K562 (cell line): ENCODE data around the gene MRPL2. TPM values are rescaled to one million over a fixed set of nuclear protein-coding genes. Genes with fewer than 3 reads are reported as not detected.

Experiments
- ATF1 ChIP-seq, 2 experiments: fragments of 450-650 bp in 1 of 2; IDR thresholded peaks; 2 replicates each; pipeline ENCODE4 v1.6.1; 2016; ENCODE audit warnings: missing compliant biosample characterization in 1 of 2, missing genetic modification characterization in 1 of 2
- GTF2F1 ChIP-seq: IDR thresholded peaks from 2 replicates; pipeline ENCODE4 v1.6.1; 2011; ENCODE audit warnings: low read depth, low read length, improper control_type of control experiment
- HLTF ChIP-seq: fragments of 450-650 bp; IDR thresholded peaks from 2 replicates; pipeline ENCODE4 v1.6.1; 2016
- MBD2 ChIP-seq: sonication (generic); IDR thresholded peaks from 2 replicates; pipeline ENCODE4 v1.6.1; 2016; ENCODE audit warnings: low read depth, borderline replicate concordance
- MYNN ChIP-seq, 2 experiments: sonication (generic); formaldehyde crosslinking in 1 of 2; IDR thresholded peaks; 2 replicates each; pipeline versions ENCODE4 v1.5.0 to v1.6.1; 2016 to 2020; ENCODE audit warnings: antibody characterized with exemption in 1 of 2, missing genetic modification reagents in 1 of 2
- NELFE ChIP-seq: IDR thresholded peaks from 2 replicates; pipeline ENCODE4 v1.6.1; 2011; ENCODE audit warnings: mild to moderate bottlenecking; ENCODE audit not compliant: insufficient read depth, insufficient read length
- PCBP1 ChIP-seq: fragments of 200-400 bp; formaldehyde crosslinking; IDR thresholded peaks from 2 replicates; pipeline ENCODE4 v1.6.1; 2018; ENCODE audit warnings: mild to moderate bottlenecking, low read depth, low read length; ENCODE audit not compliant: poor library complexity, severe bottlenecking
- POU5F1 ChIP-seq: fragments of 150-350 bp; IDR thresholded peaks from 2 replicates; pipeline ENCODE4 v1.6.1; 2014; ENCODE audit warnings: borderline replicate concordance, low read length, low read depth, mild to moderate bottlenecking; ENCODE audit not compliant: partially characterized antibody
- SP1 ChIP-seq: sonication (generic); formaldehyde crosslinking; IDR thresholded peaks from 2 replicates; pipeline ENCODE4 v1.8.1; 2022; ENCODE audit warnings: mild to moderate bottlenecking, missing genetic modification reagents
- SREBF2 ChIP-seq: sonication (generic); formaldehyde crosslinking; IDR thresholded peaks from 2 replicates; pipeline ENCODE4 v1.4.0; 2020; ENCODE audit warnings: mild to moderate bottlenecking, missing genetic modification reagents
- SRSF9 ChIP-seq: fragments of 200-400 bp; formaldehyde crosslinking; IDR thresholded peaks from 2 replicates; pipeline ENCODE4 v1.6.1; 2017; ENCODE audit warnings: low read depth, low read length, borderline replicate concordance
- TEAD4 ChIP-seq, 2 experiments: sonication (generic) in 1 of 2; formaldehyde crosslinking in 1 of 2; IDR thresholded peaks; 2 replicates each; pipeline versions ENCODE4 v1.6.1 to v1.8.0; 2012 to 2022; ENCODE audit warnings: borderline replicate concordance in 1 of 2, inconsistent platforms in 1 of 2, low read length in 1 of 2, mild to moderate bottlenecking in 1 of 2, missing genetic modification reagents in 1 of 2
- ZNF217 ChIP-seq: sonication (generic); formaldehyde crosslinking; IDR thresholded peaks from 2 replicates; pipeline ENCODE4 v1.8.0; 2022; ENCODE audit warnings: mild to moderate bottlenecking, missing genetic modification reagents
- ZNF444 ChIP-seq: fragments of 250-450 bp; sonication (Bioruptor Pico); IDR thresholded peaks from 2 replicates; pipeline ENCODE4 v1.4.0; 2020; ENCODE audit warnings: mild to moderate bottlenecking, moderate library complexity
- ZNF76 ChIP-seq: fragments of 250-450 bp; sonication (Bioruptor Pico); IDR thresholded peaks from 2 replicates; pipeline ENCODE4 v1.4.0; 2020; ENCODE audit warnings: mild to moderate bottlenecking, moderate library complexity, borderline replicate concordance
- polyA plus RNA-seq, 8 experiments: library from polyadenylated mRNA; depleted of rRNA in 4 of 8; stranded (reverse) in 5 of 8; unstranded in 3 of 8; fragments of >200 nt; fragmentation: Nextera tagmentation in 2 of 8; fragmentation: Illumina TruSeq in 1 of 8; extraction: Ambion mirVana in 2 of 8; extraction: Trizol in 1 of 8; gene quantifications; 2 replicates each; pipeline versions ENCODE4 v1.2.1 to v1.2.3, GENCODE V29; 2011 to 2014; ENCODE audit warnings: inconsistent platforms in 1 of 8, missing spikeins in 1 of 8
- total RNA-seq, 7 experiments: library from RNA; depleted of rRNA in 6 of 7; stranded (reverse); fragments of >200 nt in 6 of 7; fragmentation: Illumina TruSeq in 2 of 7; extraction: Trizol in 2 of 7; gene quantifications; 2 replicates each; pipeline versions ENCODE4 v1.2.1 to v1.2.3, GENCODE V29; 2011 to 2021; ENCODE audit warnings: low replicate concordance in 1 of 7
- TF ChIP-seq, protein P1 (sequence below), 2 experiments: fragments of 450-650 bp; IDR thresholded peaks; 2 replicates each; pipeline ENCODE4 v1.6.1; 2016; ENCODE audit warnings: mild to moderate bottlenecking in 2 of 2, borderline replicate concordance in 1 of 2, low read depth in 1 of 2, moderate library complexity in 1 of 2
- TF ChIP-seq, protein P2 (sequence below): IDR thresholded peaks from 2 replicates; pipeline ENCODE4 v1.6.1; 2014; ENCODE audit warnings: antibody characterized with exemption
- TF ChIP-seq, protein P3 (sequence below): sonication (generic); formaldehyde crosslinking; IDR thresholded peaks from 2 replicates; pipeline ENCODE4 v1.8.1; 2022; ENCODE audit warnings: missing genetic modification reagents

The MRPL2 gene
- total and polyA plus RNA-seq, 9 of the 15 experiments (the other 6 are each of a cell fraction or from before 2014, with no cell fraction given): 63.1 to 262 (median 121) TPM

DNA sequence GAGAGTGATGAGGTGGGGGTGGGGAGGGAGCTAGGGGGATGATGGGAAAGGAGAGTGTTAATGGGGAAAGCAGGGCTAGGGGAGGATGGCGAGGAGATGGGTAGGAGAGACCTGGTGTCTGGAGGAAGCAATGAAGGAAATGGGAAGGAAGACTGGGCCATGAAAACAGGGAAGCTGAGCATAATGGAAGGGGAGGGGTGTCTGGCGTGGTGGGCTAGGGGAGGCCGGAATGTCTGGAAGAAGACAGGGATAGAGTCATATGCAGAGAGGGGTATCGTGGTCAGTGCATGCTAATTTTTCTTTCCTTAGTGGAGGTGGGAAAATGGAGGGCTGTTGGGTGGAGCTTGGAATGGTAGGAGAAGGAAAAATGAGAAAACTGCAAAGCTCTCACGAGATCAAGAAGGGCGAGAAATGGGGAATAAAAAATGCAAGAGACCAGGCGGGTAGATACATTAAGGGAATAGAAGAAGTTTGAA lies 44.8 kb downstream of the MRPL2 start (continued):
- TF ChIP-seq, protein P1, sequence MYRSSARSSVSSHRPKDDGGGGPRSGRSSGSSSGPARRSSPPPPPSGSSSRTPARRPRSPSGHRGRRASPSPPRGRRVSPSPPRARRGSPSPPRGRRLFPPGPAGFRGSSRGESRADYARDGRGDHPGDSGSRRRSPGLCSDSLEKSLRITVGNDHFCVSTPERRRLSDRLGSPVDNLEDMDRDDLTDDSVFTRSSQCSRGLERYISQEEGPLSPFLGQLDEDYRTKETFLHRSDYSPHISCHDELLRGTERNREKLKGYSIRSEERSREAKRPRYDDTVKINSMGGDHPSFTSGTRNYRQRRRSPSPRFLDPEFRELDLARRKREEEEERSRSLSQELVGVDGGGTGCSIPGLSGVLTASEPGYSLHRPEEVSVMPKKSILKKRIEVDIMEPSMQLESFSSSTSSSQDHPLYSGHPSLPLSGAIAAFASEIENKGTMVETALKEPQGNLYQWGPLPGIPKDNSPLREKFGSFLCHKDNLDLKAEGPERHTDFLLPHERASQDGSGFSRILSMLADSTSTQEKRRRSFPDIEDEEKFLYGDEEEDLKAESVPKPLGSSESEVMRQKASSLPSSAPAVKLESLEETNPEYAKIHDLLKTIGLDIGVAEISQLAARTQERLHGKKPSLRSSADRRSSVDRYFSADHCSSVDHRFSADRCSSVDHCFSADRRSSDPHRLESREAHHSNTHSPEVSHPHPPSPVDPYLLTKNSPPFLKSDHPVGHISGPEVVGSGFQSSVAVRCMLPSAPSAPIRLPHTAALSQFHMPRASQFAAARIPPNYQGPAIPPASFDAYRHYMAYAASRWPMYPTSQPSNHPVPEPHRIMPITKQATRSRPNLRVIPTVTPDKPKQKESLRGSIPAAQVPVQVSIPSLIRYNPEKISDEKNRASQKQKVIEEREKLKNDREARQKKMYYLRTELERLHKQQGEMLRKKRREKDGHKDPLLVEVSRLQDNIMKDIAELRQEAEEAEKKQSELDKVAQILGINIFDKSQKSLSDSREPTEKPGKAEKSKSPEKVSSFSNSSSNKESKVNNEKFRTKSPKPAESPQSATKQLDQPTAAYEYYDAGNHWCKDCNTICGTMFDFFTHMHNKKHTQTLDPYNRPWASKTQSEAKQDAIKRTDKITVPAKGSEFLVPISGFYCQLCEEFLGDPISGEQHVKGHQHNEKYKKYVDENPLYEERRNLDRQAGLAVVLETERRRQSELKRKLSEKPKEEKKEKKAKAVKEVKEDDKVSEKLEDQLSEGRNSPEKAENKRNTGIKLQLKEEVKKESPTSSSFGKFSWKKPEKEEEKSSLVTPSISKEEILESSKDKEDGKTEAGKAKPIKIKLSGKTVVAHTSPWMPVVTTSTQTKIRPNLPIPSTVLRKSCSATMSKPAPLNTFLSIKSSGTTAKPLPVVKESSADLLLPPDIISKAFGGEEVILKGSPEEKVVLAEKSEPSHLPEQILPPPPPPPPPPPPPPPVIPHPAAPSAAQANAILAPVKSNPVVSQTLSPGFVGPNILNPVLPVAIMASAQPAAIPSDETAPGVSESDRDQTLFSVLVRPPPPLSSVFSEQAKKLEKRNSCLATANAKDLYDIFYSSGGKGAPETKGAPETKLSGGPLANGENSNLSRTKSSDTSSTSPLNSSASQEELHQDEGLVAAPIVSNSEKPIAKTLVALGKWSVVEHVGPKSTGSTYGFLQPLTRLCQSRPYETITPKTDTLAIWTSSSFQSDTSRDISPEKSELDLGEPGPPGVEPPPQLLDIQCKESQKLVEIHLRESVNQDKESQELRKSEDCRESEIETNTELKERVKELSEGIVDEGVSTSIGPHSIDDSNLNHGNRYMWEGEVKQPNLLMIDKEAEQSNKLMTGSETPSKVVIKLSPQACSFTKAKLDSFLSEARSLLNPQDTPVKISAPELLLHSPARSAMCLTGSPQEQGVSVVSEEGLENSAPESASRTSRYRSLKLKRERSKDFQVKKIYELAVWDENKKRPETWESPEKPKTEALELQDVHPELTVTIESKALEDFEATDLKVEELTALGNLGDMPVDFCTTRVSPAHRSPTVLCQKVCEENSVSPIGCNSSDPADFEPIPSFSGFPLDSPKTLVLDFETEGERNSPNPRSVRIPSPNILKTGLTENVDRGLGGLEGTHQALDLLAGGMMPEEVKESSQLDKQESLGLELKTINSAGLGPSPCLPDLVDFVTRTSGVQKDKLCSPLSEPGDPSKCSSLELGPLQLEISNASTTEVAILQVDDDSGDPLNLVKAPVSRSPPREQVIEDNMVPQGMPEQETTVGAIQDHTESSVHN (IDR thresholded peaks at IDR 0.05; ENCODE audit: borderline replicate concordance in 1 of 2, low read depth in 1 of 2): no peak
- TF ChIP-seq SREBF2 (CRISPR knock-in tag): no peak
- no peak for TF ChIP-seq TEAD4 (IDR thresholded peaks at IDR 0.05; ENCODE audit: low read length)
- no peak for TF ChIP-seq TEAD4 (CRISPR knock-in tag; IDR thresholded peaks at IDR 0.05; ENCODE audit: borderline replicate concordance)
- TF ChIP-seq ZNF76: no peak
- TF ChIP-seq POU5F1: no peak
- TF ChIP-seq, protein P2, sequence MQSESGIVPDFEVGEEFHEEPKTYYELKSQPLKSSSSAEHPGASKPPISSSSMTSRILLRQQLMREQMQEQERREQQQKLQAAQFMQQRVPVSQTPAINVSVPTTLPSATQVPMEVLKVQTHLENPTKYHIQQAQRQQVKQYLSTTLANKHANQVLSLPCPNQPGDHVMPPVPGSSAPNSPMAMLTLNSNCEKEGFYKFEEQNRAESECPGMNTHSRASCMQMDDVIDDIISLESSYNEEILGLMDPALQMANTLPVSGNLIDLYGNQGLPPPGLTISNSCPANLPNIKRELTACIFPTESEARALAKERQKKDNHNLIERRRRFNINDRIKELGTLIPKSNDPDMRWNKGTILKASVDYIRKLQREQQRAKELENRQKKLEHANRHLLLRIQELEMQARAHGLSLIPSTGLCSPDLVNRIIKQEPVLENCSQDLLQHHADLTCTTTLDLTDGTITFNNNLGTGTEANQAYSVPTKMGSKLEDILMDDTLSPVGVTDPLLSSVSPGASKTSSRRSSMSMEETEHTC: no peak
- no peak for TF ChIP-seq SP1 (CRISPR knock-in tag)
- no peak for TF ChIP-seq GTF2F1
- TF ChIP-seq ATF1 (CRISPR knock-in tag; IDR thresholded peaks at IDR 0.05): no peak
- TF ChIP-seq ATF1 (tag; IDR thresholded peaks at IDR 0.05): no peak
- no peak for TF ChIP-seq MYNN (IDR thresholded peaks at IDR 0.05)
- TF ChIP-seq MYNN (CRISPR knock-in tag; IDR thresholded peaks at IDR 0.05): no peak
- peak; percentile 94; the same call in 1 of the 2 replicates for TF ChIP-seq HLTF
- TF ChIP-seq ZNF217: no peak
- TF ChIP-seq MBD2: no peak
- TF ChIP-seq, protein P3, sequence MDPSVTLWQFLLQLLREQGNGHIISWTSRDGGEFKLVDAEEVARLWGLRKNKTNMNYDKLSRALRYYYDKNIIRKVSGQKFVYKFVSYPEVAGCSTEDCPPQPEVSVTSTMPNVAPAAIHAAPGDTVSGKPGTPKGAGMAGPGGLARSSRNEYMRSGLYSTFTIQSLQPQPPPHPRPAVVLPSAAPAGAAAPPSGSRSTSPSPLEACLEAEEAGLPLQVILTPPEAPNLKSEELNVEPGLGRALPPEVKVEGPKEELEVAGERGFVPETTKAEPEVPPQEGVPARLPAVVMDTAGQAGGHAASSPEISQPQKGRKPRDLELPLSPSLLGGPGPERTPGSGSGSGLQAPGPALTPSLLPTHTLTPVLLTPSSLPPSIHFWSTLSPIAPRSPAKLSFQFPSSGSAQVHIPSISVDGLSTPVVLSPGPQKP: no peak
- no peak for TF ChIP-seq NELFE
- no peak for TF ChIP-seq ZNF444 (CRISPR knock-in tag)
- TF ChIP-seq PCBP1: peak; percentile 2
- TF ChIP-seq SRSF9: no peak
